Small intestine (tissue), 7 donors: Measurements from ENCODE around the gene XKR8. TPM values are rescaled to one million over a fixed set of nuclear protein-coding genes. Genes with fewer than 3 reads are reported as not detected.
"Not testable (repeated sequence)": the region's sequence is repeated elsewhere in the genome, so short reads cannot be mapped to it uniquely, and the experiment has no call there.

Source experiments
- DNase-seq, 2 donors: peaks; one replicate each; pipeline versions ENCODE4 v3.0.0 to v3.0.0-alpha.2; 2013
- FAIRE-seq: peaks from 2 replicates; lab custom pipeline; 2012; peaks lifted over from hg19 to GRCh38; lab: Jason Lieb, UNC
- H3K27ac ChIP-seq, 3 donors: one replicate each; pipeline ENCODE4 v1.5.1; 2013; ENCODE audit warnings: low read length in 2 of 3, mild to moderate bottlenecking in 2 of 3, control low read depth in 1 of 3, inconsistent platforms in 1 of 3, low read depth in 1 of 3, moderate library complexity in 1 of 3
- H3K27me3 ChIP-seq, 3 donors: one replicate each; pipeline ENCODE4 v1.6.1; 2013; ENCODE audit warnings: low read length in 3 of 3, inconsistent platforms in 1 of 3; ENCODE audit not compliant: control insufficient read depth in 3 of 3, insufficient read depth in 3 of 3
- H3K36me3 ChIP-seq, 3 donors: one replicate each; pipeline ENCODE4 v1.6.1; 2013; ENCODE audit warnings: low read length in 3 of 3, inconsistent platforms in 1 of 3, low read depth in 1 of 3, mild to moderate bottlenecking in 1 of 3, moderate library complexity in 1 of 3; ENCODE audit not compliant: control insufficient read depth in 3 of 3, insufficient read depth in 2 of 3
- H3K4me1 ChIP-seq, 3 donors: one replicate each; pipeline ENCODE4 v1.6.1; 2013; ENCODE audit warnings: low read length in 2 of 3, inconsistent platforms in 1 of 3, low read depth in 1 of 3, mild to moderate bottlenecking in 1 of 3, moderate library complexity in 1 of 3; ENCODE audit not compliant: control insufficient read depth in 3 of 3, insufficient read depth in 2 of 3
- H3K4me3 ChIP-seq, 3 donors: one replicate each; pipeline ENCODE4 v1.5.1; 2013; ENCODE audit warnings: low read length in 3 of 3, control low read depth in 1 of 3, inconsistent platforms in 1 of 3, low read depth in 1 of 3, mild to moderate bottlenecking in 1 of 3, moderate library complexity in 1 of 3
- H3K9me3 ChIP-seq, 2 donors: one replicate each; pipeline ENCODE4 v1.6.1; 2013; ENCODE audit warnings: low read depth in 1 of 2, low read length in 1 of 2; ENCODE audit not compliant: control insufficient read depth in 2 of 2, insufficient read depth in 1 of 2
- WGBS, 3 donors: extraction: QIAGEN DNeasy Blood & Tissue Kit; methylation state at CpG; one replicate each; pipeline ENCODE4 v1.1.7; 2013; 5-methylcytosine and 5-hydroxymethylcytosine counted together
- polyA plus RNA-seq, 4 donors: library from polyadenylated mRNA; stranded (reverse) in 3 of 4; unstranded in 1 of 4; fragments of 200-250 nt in 3 of 4; fragments of 120-200 nt in 1 of 4; gene quantifications; one replicate each; pipeline versions ENCODE4 v1.2.1 to v1.2.3, GENCODE V29; 2013
- donor health status: healthy with polysubstance abuse.
- donor health status: control.
- donor health status: control.
- donor health status: Bipolar disorder and iron deficiency.
- donor health status: healthy.

XKR8 gene
- polyA plus RNA-seq, 4 donors = 4.9 to 9.4 (median 7.4) TPM

- DNase-seq = no peak
- H3K9me3 ChIP-seq = no peaks in the 10 kb centered on the region
- H3K4me3 ChIP-seq = no peak overlapping the region
- FAIRE-seq = no peak
- H3K27ac ChIP-seq = no peak overlapping the region
- no peaks in the 10 kb centered on the region for H3K4me1 ChIP-seq
- WGBS, 3 donors = 87 to 97% (median 94%) methylated on average over 3 of the region's 3 CpGs
- no peaks in the 10 kb centered on the region for H3K27me3 ChIP-seq
- H3K36me3 ChIP-seq = peaks cover 2 to 21% (median 6%) of the 10 kb centered on the region in 3 donors
These were observed 21.4 kb downstream of the XKR8 start for GRCh38 chr1:27981145-27981544.

GRCh38 chr1:27990920-27991537, 31.3 kb downstream of the XKR8 start:
- WGBS, 3 donors = 96 to 98% (median 98%) methylated on average over 3 of the region's 3 CpGs
- H3K27me3 ChIP-seq = no peaks in the 10 kb centered on the region
- H3K4me1 ChIP-seq = no peaks in the 10 kb centered on the region
- H3K4me3 ChIP-seq = no peak overlapping the region
- peaks cover 9 to 46% (median 10%) of the 10 kb centered on the region in 3 donors for H3K36me3 ChIP-seq
- no peak overlapping the region for H3K27ac ChIP-seq
- no peak for FAIRE-seq
- no peak for DNase-seq
- H3K9me3 ChIP-seq = no peaks in the 10 kb centered on the region

- no peaks in the 10 kb centered on the region for H3K9me3 ChIP-seq
- H3K4me3 ChIP-seq = no peak overlapping the region
- DNase-seq (peak in 1 of 2 donors; percentile 15), FAIRE-seq (no peak)
- no peaks in the 10 kb centered on the region for H3K4me1 ChIP-seq
- peak overlapping the region in 1 of 3 donors; percentile 58 for H3K27ac ChIP-seq
- no peaks in the 10 kb centered on the region for H3K27me3 ChIP-seq
- H3K36me3 ChIP-seq = peaks cover 12 to 44% (median 14%) of the 10 kb centered on the region in 3 donors
- WGBS, 3 donors = 66 to 84% (median 77%) methylated on average over 6 of the region's 6 CpGs
These were observed 32.5 kb downstream of the XKR8 start for GRCh38 chr1:27992276-27992675.

- Histone ChIP-seq H3K9me3 (no peaks in the 10 kb centered on the region), H3K27ac (no peak overlapping the region), H3K36me3 (peaks cover 13 to 38% (median 17%) of the 10 kb centered on the region in 3 donors), H3K4me1 (no peaks in the 10 kb centered on the region), H3K27me3 (no peaks in the 10 kb centered on the region), H3K4me3 (no peak overlapping the region)
- DNase-seq (no peak), FAIRE-seq (no peak)
- WGBS, 3 donors = 74 to 78% (median 76%) methylated on average over 3 of the region's 3 CpGs
These were observed 33.5 kb downstream of the XKR8 start for GRCh38 chr1:27993241-27993640.

- H3K27me3 ChIP-seq = no peaks in the 10 kb centered on the region
- no peak overlapping the region for H3K27ac ChIP-seq
- H3K36me3 ChIP-seq = peaks cover 11 to 43% (median 19%) of the 10 kb centered on the region in 3 donors
- no peak for FAIRE-seq
- DNase-seq = no peak
- H3K9me3 ChIP-seq = no peaks in the 10 kb centered on the region
- 50 to 79% (median 70%) methylated on average over 1 of the region's 1 CpG for WGBS, 3 donors
- no peak overlapping the region for H3K4me3 ChIP-seq
- H3K4me1 ChIP-seq = no peaks in the 10 kb centered on the region
These were observed 34.3 kb downstream of the XKR8 start for GRCh38 chr1:27994060-27994459.

- H3K9me3 ChIP-seq, H3K4me3 ChIP-seq, H3K27me3 ChIP-seq, H3K4me1 ChIP-seq, FAIRE-seq, DNase-seq, H3K27ac ChIP-seq: not testable (repeated sequence)
- peaks cover 11 to 43% (median 18%) of the 10 kb centered on the region in 3 donors for H3K36me3 ChIP-seq
- WGBS, 3 donors = 96 to 99% (median 97%) methylated on average over 6 of the region's 6 CpGs
These were observed 34.8 kb downstream of the XKR8 start for GRCh38 chr1:27994526-27994925.

GRCh38 chr1:27999055-27999454, 39.3 kb downstream of the XKR8 start:
- Histone ChIP-seq H3K27me3 (no peaks in the 10 kb centered on the region), H3K4me3 (no peak overlapping the region), H3K9me3 (no peaks in the 10 kb centered on the region), H3K4me1 (no peaks in the 10 kb centered on the region), H3K27ac (no peak overlapping the region), H3K36me3 (peaks cover 9 to 51% (median 19%) of the 10 kb centered on the region in 3 donors)
- DNase-seq (no peak), FAIRE-seq (no peak)
- 96 to 100% (median 100%) methylated on average over 1 of the region's 1 CpG for WGBS, 3 donors

- no peak overlapping the region for H3K4me3 ChIP-seq
- no peaks in the 10 kb centered on the region for H3K27me3 ChIP-seq
- peaks cover 6 to 43% (median 16%) of the 10 kb centered on the region in 3 donors for H3K36me3 ChIP-seq
- H3K27ac ChIP-seq = no peak overlapping the region
- 97 to 98% (median 97%) methylated on average over 10 of the region's 10 CpGs for WGBS, 3 donors
- FAIRE-seq (no peak), DNase-seq (no peak)
- H3K4me1 ChIP-seq = no peaks in the 10 kb centered on the region
- no peaks in the 10 kb centered on the region for H3K9me3 ChIP-seq
These were observed 42.8 kb downstream of the XKR8 start for GRCh38 chr1:28002600-28002999.

- not testable (repeated sequence) for DNase-seq, H3K4me1 ChIP-seq, H3K27me3 ChIP-seq, H3K9me3 ChIP-seq, H3K4me3 ChIP-seq, H3K27ac ChIP-seq, FAIRE-seq
- peaks cover 6 to 43% (median 12%) of the 10 kb centered on the region in 3 donors for H3K36me3 ChIP-seq
- WGBS, 3 donors = 96 to 97% (median 97%) methylated on average over 7 to 8 of the region's 8 CpGs
These were observed 43.3 kb downstream of the XKR8 start for GRCh38 chr1:28003117-28003516.
